HG03439 (cell line): ENCODE measurements around the gene PRKAR1B.

Experiments
- ATAC-seq: cut with Tn5 transposase; IDR thresholded peaks from one replicate; pipeline ENCODE4 v1.9.1; 2021; ENCODE audit warnings: mild to moderate bottlenecking, moderate library complexity; ENCODE audit not compliant: unreplicated experiment

PRKAR1B gene

GRCh38 chr7:548401-548800, 178.7 kb downstream of the PRKAR1B start:
- no peak for ATAC-seq

- ATAC-seq: no peak
Observed at GRCh38 chr7:545470-545869, 181.6 kb downstream of the PRKAR1B start.

GRCh38 chr7:544338-545221, 182.5 kb downstream of the PRKAR1B start:
- ATAC-seq: no peak

- no peak for ATAC-seq
Observed at GRCh38 chr7:543501-544337, 183.4 kb downstream of the PRKAR1B start.

GRCh38 chr7:542713-543500, 184.2 kb downstream of the PRKAR1B start:
- ATAC-seq: no peak

GRCh38 chr7:542131-542712, 184.9 kb downstream of the PRKAR1B start:
- ATAC-seq: no peak

GRCh38 chr7:541661-542060, 185.4 kb downstream of the PRKAR1B start:
- no peak for ATAC-seq

GRCh38 chr7:540997-541396, 186.1 kb downstream of the PRKAR1B start:
- ATAC-seq: no peak

GRCh38 chr7:540579-540978, 186.5 kb downstream of the PRKAR1B start:
- no peak for ATAC-seq

- ATAC-seq: no peak
Observed at GRCh38 chr7:539731-540411, 187.2 kb downstream of the PRKAR1B start.

GRCh38 chr7:538764-539685, 188.1 kb downstream of the PRKAR1B start:
- no peak for ATAC-seq

- ATAC-seq: no peak
Observed at GRCh38 chr7:537911-538634, 189.0 kb downstream of the PRKAR1B start.

- no peak for ATAC-seq
Observed at GRCh38 chr7:536231-536630, 190.8 kb downstream of the PRKAR1B start.

- no peak for ATAC-seq
Observed at GRCh38 chr7:534959-535358, 192.1 kb downstream of the PRKAR1B start.

- no peak for ATAC-seq
Observed at GRCh38 chr7:534075-534474, 193.0 kb downstream of the PRKAR1B start.

- no peak for ATAC-seq
Observed at GRCh38 chr7:533266-533665, 193.8 kb downstream of the PRKAR1B start.

- ATAC-seq: no peak
Observed at GRCh38 chr7:532379-533143, 194.5 kb downstream of the PRKAR1B start.

- ATAC-seq: no peak
Observed at GRCh38 chr7:531777-532176, 195.3 kb downstream of the PRKAR1B start.
